Endothelial cell of umbilical vein (primary cell): Measurements from ENCODE around the gene SUSD2.

Experiments
- CTCF ChIP-seq, 2 donors: IDR thresholded peaks; 1 replicate in 1 of 2; 2 replicates in 1 of 2; pipeline ENCODE4 v1.5.1; 2011; ENCODE audit warnings: low read length in 2 of 2, mild to moderate bottlenecking in 2 of 2, moderate library complexity in 2 of 2, control low read depth in 1 of 2, inconsistent platforms in 1 of 2, low read depth in 1 of 2; ENCODE audit not compliant: insufficient read depth in 1 of 2; ENCODE audit errors: extremely low read depth in 1 of 2
- EZH2 ChIP-seq: IDR thresholded peaks from 2 replicates; pipeline ENCODE4 v1.6.1; 2012; ENCODE audit warnings: borderline replicate concordance, low read depth, mild to moderate bottlenecking, moderate library complexity, low read length, inconsistent platforms; ENCODE audit not compliant: severe bottlenecking
- FOS ChIP-seq: IDR thresholded peaks from 2 replicates; pipeline ENCODE4 v1.6.1; 2011; ENCODE audit warnings: mild to moderate bottlenecking, low read length, moderate library complexity, borderline replicate concordance; ENCODE audit not compliant: insufficient read depth
- MAX ChIP-seq: IDR thresholded peaks from 2 replicates; pipeline ENCODE4 v1.6.1; 2011; ENCODE audit not compliant: insufficient read depth, insufficient read length
- POLR2A ChIP-seq: IDR thresholded peaks from 2 replicates; pipeline ENCODE4 v1.6.1; 2012; ENCODE audit warnings: low read depth, mild to moderate bottlenecking, control low read depth, low read length
- POLR2AphosphoS5 ChIP-seq: IDR thresholded peaks from 2 replicates; pipeline ENCODE4 v1.6.1; 2012; ENCODE audit warnings: low read depth, mild to moderate bottlenecking, control low read depth, low read length, moderate library complexity; ENCODE audit not compliant: insufficient read depth

GRCh38 chr22:24216541-24217209 is 35.4 kb downstream of the SUSD2 start:
- TF ChIP-seq FOS: no peak
- no peak for TF ChIP-seq MAX
- no peak for TF ChIP-seq CTCF (IDR thresholded peaks at IDR 0.05; ENCODE audit: extremely low read depth in 1 of 2, insufficient read depth in 1 of 2, low read depth in 1 of 2, low read length in 2 of 2)
- TF ChIP-seq POLR2AphosphoS5: no peak
- no peak for TF ChIP-seq POLR2A
- TF ChIP-seq EZH2: no peak
